NCI-H526 treated with DMSO at 0.1 percent for 48 hours (cell line): Measurements from ENCODE around the gene HPGDS.
"Not testable (repeated sequence)": the region's sequence is repeated elsewhere in the genome, so short reads cannot be mapped to it uniquely, and the experiment has no call there.

Experiments used
- DNase-seq: peaks from one replicate; lab custom pipeline; 2025; lab: John Stamatoyannopoulos, UW

The HPGDS gene

DNA sequence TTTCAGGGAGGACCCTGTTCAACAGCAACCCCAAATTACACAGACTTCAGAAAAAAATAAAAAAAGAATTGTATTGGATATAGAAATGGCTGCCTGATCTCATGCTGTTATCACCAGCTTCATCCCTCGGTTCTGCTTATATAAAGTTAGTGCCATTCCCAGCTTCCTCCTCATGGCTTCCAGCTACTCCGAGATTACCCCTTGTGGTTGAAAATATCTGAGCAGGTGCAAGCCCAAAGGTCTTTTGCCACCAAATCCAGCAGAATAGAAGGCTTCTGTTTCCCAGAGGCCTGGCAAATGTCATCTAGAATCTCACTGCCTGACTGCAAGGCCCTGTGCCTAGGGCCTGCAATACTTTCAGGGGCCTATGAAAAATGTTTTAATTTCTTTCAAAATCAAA lies 13.8 kb upstream of the HPGDS start:
- no peak for DNase-seq

DNA sequence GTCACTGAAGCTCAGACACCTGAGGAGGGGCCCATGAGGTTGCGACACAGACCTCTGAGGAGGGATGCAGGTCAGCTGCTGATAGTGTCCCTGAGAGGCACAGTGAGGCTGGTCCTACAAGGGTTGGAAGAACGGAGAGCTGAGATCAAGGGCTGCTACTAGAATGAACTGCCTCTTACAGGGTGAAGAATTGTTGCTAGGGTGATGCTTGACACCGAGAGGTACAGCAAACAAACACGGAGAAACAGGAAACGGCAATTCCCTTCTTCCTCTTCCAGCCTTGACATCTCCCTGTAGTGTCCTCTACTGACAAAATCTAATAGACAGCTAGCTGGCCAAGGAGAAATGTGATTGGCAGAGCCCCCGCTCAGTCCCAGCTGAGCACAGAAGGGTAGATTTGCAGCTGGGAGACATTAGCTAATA lies 11.8 kb upstream of the HPGDS start:
- no peak for DNase-seq

- DNase-seq: no peak
Measured at GRCh38 chr4:94352996-94353395, 10.4 kb upstream of the HPGDS start.

DNA sequence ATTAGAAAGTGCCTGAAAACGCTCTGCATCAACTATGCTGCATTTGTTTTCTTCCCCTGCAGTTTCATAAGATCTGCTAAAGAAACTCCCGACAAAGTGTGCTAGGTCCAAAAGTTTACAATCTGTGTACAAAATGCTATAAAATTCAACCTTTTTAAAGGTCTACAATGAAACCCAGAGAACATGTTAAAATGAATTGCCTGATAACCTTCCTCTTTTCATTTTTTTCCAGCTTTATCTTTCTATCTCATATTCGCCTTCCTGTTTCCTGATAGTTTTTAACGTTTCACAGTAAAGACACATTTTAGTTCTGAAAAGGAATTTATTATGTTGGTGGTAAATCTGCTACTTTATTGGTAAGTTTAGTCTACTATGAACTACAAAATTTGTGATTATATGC lies 9.5 kb upstream of the HPGDS start:
- DNase-seq: no peak

DNA sequence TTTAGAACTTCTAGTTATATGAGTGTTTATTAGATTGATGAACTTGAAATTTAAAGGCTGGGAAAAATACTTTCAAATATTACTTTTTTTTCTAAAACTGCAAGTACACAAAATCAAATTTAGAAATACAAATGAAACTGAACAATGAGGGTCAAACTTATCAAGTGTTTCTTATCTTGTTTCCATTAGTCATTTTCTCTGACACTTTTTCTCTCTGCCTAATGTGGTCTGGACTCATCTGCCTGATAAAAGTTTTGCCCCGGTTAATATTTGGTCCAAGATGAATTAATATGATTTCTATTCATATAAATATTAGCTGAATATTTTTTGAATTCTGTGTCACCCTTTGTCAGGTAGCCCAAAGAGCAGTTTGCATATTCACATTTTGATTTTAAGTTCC lies 8.7 kb upstream of the HPGDS start:
- DNase-seq: no peak

DNA sequence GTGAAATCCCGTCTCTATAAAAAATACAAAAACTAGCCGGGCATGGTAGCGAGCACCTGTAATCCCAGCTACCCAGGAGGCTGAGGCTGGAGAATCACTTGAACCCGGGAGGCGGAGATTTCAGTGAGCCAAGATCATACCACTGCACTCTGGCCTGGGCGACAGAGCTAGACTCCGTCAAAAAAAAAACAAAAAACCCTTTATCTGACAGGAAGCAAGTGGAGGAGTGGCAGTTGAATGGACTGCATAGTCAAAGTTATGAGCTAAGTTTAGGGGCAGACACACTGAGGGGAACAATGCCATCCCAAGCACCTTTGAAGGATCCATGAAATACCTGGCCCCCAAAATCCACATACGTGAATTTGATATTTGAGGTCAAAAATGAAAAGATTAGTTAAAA lies 7.5 kb upstream of the HPGDS start:
- no peak for DNase-seq

DNA sequence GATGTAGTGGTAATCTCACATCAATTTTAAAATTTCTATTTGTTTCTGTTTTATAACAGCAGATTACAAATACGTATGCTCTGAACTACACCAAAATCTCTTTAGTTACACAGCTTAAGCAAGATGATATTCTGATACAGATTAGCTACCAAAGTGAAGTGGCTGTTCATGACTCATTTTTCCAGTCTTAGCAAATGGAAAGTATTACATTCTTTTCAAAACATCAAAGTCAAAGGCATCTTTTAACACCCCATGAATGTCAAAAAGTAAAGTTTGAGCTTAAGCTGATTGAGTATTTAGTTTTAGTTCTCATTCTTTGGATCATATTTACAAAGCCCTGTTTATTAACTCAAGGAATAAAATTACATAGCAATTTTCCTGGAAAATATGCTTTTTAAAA lies 6.6 kb upstream of the HPGDS start:
- DNase-seq: no peak

- no peak for DNase-seq
Measured at GRCh38 chr4:94348666-94349065, 6.0 kb upstream of the HPGDS start.

DNA sequence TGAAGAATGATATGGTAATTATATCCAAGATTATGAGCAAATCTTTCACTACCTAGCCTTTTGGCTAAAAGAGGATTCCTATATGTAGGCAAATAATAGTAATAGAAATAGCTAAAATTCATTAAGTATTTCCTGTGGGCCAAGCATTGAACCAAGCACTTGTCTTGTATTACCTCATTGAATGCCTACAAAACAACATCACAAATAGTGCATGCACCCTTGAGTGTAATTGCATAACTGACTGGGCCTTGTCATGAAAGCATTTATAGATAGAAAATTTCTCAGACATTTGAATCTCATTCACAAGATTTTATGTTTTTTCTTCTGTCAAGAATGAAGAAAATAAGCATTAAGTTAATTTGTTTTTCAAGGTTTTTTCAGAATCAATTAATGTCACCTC lies 3.9 kb upstream of the HPGDS start:
- DNase-seq: no peak

- no peak for DNase-seq
Measured at GRCh38 chr4:94345969-94346368, 3.3 kb upstream of the HPGDS start.

GRCh38 chr4:94345266-94345665 lies 2.6 kb upstream of the HPGDS start:
- DNase-seq: no peak

DNA sequence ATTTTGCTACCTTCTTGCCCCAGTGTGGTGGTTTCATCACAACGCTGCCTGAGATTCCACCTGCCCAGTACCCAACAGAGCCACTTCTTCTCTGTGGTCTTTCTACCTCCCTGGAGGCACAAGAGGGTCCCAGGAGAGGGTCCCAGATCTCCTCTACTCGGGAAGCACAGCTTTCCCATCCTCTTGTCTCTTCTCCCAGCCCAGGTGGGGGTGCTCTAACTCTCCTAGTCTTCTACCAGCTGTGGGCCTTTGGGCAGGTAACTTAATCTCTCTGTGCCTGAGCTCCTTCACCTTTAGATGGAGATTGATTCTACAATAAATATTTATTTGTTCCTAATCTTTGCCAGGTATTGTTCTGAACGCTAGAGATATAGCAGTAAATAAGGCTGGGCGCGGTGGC lies 1.8 kb upstream of the HPGDS start:
- DNase-seq: no peak

GRCh38 chr4:94341481-94342370 lies 910 bp downstream of the HPGDS start:
- no peak for DNase-seq

DNA sequence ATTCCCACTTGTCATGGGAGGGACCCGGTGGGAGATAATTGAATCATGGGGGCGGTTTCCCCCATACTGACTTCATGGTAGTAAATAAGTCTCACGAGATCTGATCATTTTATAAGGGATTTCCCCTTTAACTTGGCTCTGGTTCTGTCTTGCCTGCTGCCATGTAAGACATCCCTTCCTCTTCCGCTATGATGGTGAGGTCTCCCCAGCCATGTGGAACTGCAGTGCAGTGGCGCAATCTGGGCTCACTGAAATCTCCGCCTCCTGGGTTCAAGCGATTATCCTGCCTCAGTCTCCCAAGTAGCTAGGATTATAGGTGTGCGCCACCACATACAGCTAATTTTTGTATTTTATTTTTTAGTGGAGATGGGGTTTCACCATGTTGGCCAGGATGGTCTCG lies 2.9 kb downstream of the HPGDS start:
- DNase-seq: no peak

GRCh38 chr4:94338681-94339351 lies 3.8 kb downstream of the HPGDS start:
- DNase-seq: no peak

DNA sequence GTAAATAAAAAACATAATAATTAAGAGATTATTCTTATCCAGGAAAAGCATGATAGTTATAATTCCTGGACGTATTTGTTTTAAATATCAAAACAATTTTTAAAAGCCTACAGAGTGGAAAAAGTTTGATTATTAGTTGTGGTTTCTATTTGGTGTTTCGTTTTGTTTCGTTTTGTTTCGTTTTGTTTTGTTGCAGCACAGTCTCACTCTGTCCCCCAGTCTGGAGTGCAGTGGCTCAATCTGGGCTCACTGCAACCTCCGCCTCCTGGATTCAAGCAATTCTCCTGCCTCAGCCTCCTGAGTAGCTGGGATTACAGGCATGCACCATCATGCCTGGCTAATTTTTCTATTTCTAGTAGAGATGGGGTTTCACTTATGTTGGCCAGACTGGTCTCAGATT lies 5.8 kb downstream of the HPGDS start:
- DNase-seq: not testable (repeated sequence)

GRCh38 chr4:94336303-94336702 lies 6.3 kb downstream of the HPGDS start:
- DNase-seq: no peak

GRCh38 chr4:94334962-94335361 lies 7.7 kb downstream of the HPGDS start:
- DNase-seq: no peak

DNA sequence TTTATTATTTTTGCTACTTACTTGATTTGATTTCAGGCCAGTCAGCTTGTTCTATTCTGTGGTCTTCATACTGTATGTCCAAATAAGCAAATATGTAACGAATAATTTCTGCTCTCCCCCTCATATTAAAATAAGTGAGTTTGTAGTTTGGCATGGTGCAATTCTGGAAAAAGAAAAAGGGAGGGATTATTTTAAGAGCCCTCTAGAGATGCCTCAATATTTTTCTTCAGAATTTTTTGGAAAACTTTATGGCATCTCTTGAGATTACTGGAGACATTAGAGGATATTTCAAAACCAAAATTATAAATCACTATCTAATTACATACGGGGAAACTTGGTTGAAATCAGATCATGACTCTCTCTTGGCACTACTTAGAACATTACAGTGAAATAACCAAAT lies 8.2 kb downstream of the HPGDS start:
- DNase-seq: no peak

- DNase-seq: no peak
Measured at GRCh38 chr4:94333866-94334265, 8.8 kb downstream of the HPGDS start.

GRCh38 chr4:94332983-94333590 lies 9.5 kb downstream of the HPGDS start:
- no peak for DNase-seq

GRCh38 chr4:94329933-94330332 lies 12.7 kb downstream of the HPGDS start:
- no peak for DNase-seq

- DNase-seq: no peak
Measured at GRCh38 chr4:94325835-94326234, 16.8 kb downstream of the HPGDS start.
